Neural cell (in vitro differentiated cells): ENCODE results near the gene JKAMP. TPM values are rescaled to one million over a fixed set of nuclear protein-coding genes. Genes with fewer than 3 reads are reported as not detected.

Experiments used
- polyA plus RNA-seq: library from polyadenylated mRNA; depleted of rRNA; stranded (reverse); fragments of >200 nt; gene quantifications from 2 replicates; pipeline ENCODE4 v1.2.3, GENCODE V29; 2014

The JKAMP gene
- polyA plus RNA-seq, 1 donor from 2014 or later, result 204 TPM

Other genes with a start within 250 kb of the JKAMP start
- gene GPR135, start 19.1 kb upstream of the JKAMP start, polyA plus RNA-seq, result 2.9 and 3.0 TPM in 2 replicates
- 14.9 and 18.9 TPM in 2 replicates for gene L3HYPDH, start 109 bp upstream of the JKAMP start, polyA plus RNA-seq
- gene CCDC175, start 92.3 kb downstream of the JKAMP start, polyA plus RNA-seq, result 0.11 TPM in 1 of 2 replicates, not detected in the other